Measurements from ENCODE around the gene TMEM52.

GRCh38 chr1:1894354-1895059 is 24.6 kb downstream of the TMEM52 start:
- no peak for TF ChIP-seq CTCF (IDR thresholded peaks at IDR 0.05; ENCODE audit: borderline replicate concordance, extremely low read depth, low read length, poor library complexity, severe bottlenecking)
- no peak for TF ChIP-seq EZH2 (IDR thresholded peaks at IDR 0.05; ENCODE audit: borderline replicate concordance, low read depth, low read length, severe bottlenecking)

All from DND-41 (cell line).